Measurements from ENCODE around the gene LDHAL6B.

LDHAL6B gene

DNA sequence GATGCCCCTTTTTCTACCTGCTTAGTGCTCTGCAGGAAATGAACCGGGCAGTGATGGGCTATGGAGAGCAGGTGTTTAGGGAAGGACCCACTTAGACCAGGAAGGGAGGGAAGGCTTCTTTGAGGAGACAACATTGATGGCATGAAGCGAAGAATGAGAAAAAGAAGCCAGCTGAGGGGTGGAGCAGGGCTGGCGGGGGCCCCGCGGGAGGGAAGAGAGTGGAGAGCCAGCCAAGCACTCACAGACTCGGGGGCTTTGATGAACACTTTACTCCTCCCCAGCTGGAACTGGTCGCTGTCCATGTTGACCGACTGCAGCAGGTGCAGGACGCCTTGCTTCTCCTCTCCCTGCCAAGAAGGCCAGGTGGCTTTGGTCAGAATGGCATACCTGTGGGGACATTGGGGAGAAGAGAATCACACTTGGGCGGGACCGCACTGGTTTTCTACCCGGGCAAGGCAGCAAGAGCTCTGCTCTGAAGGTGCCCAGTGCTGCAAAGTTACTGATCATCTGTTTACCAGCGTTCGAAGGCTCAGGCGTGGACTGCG, 28.4 kb upstream of the LDHAL6B start:
- DNase-seq, result no peak

DNA sequence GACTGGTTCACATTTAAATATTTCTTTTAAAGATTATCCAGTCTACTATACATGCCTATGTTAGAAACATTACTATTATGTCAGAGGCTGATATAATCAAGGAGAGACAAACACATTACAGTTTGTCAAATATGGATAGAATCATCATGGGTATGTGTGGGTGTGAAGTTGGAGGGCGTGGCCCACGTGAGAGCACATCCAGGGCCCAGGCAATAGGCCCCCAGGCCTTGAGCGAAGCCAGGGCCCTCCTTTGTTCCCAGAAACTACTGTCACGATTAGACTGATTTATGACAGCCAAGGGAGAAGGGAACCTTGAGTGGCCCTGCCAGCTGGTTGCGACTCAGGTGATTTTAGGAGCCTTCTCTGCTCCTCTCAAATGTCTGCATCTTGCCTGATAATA, 26.9 kb upstream of the LDHAL6B start:
- no peak for DNase-seq

DNA sequence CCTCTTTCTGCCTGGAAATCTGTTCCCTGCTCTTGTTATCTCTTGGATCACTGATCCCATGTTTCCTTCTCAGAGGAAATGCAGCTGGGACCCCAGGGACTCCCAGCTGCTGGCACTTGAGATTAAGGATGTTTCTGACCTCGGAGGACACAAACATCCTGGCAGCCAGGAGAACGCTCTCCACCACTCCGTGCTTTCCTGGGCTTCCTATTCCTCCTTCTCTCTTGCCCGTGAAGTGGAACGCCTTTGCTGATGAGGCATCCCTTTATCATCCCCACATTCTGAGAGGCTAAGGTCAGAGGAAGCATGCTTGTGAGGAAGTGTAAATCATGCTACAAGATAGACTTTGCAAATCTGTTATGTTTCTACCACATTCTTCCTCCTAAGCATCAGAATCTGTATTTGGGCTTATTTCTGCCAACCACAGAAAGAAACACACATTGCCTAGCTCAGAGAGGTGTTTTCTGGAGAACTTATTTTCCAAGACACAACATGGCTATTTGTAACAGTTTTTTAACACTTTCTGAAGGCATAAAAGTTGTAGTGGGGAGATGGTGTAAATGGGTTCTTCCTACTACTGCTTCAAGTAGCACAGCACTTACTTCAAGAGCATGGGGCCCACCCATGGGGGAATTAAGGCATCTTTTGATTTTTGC, 25.6 kb upstream of the LDHAL6B start:
- no peak for DNase-seq

DNA sequence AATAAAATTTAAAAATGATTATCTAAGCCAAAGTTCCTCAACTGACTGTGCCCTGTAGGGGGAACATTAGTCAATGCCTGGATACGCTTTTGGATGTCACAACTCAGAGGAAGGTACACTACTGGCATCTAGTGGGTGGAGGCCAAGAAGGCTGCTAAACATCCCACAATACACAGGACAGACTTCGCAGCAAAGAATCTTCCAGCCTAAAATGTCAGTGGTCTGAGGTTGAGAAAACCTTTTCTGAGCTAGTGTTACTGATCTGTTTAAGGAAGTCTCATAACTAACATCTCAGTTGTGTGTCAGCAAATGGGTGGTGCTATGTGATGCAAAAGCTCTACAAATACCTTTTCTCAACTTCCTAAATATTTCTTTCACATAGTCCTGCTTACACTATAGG, 20.9 kb upstream of the LDHAL6B start:
- no peak for DNase-seq

DNA sequence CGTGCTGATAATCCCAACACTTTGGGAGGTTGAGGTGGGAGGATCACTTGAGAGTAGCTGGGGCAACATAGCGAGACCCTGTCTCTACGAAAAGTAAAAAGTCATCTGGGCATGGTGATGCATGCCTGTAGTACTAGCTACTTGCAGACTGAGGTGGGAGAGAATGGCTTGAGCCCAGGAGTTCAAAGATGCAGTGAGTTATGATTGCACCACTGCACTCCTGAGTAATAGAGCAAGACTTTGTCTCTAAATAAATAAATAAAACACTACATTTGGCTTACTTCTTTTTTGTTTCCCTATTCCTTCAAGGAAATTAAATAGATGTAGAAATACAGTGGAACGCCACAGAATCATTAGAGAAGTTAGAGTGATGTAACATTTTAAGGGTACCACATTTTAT, 20.1 kb upstream of the LDHAL6B start:
- no peak for DNase-seq

DNA sequence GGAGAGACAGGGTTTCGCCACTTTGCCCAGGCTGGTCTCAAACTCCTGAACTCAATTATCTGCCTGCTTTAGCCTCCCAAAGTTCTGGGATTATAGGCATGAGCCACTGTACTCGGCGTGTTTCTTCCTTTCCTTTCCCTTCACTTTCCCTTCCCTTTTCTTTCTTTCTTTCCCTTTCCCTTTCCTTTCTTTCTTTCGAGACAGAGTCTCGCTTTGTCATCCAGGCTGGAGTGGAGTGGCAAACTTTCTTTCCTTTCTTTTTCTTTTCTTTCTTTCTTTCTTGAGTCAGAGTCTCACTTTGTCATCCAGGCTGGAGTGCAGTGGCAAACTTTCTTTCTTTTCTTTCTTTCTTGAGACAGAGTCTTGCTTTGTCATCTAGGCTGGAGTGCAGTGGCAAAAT, 17.4 kb upstream of the LDHAL6B start:
- no peak for DNase-seq

DNA sequence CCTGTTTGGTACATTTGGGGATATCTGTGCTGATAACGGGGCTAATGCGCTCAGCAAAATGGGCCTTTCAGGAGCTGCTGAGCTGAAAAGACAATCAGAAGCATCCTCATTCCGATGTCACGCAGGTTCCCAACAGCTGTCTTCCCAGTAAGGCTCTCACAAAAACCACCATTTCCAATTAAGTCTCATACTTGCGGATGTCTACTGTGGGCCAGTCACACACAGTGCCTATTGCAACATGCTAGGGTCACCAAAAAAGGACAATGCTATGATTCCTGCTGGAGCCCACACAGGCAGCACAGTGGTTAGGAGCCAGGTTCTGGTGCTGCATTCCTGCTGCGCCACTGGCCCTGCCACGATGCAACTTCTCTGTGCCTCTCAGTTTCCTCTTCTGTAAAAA, 16.4 kb upstream of the LDHAL6B start:
- no peak for DNase-seq

DNA sequence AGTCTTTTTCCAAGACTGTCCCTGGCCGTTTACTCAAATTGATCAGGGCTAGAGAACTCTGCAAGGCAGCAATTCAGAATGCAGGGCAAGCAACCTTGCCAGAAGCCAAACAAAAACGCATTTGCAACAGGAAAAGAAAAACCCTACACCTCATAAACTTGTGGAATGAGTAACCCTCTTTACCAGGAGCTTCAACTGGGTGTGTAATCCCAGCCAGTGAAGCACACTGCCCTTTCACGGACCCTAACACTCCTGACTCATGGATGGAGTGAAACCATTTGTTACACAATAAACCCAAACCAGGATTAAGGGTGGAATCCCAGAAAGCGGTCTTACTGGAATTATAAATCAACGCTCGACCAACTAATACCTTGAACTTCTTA, 14.8 kb upstream of the LDHAL6B start:
- DNase-seq, result no peak

DNA sequence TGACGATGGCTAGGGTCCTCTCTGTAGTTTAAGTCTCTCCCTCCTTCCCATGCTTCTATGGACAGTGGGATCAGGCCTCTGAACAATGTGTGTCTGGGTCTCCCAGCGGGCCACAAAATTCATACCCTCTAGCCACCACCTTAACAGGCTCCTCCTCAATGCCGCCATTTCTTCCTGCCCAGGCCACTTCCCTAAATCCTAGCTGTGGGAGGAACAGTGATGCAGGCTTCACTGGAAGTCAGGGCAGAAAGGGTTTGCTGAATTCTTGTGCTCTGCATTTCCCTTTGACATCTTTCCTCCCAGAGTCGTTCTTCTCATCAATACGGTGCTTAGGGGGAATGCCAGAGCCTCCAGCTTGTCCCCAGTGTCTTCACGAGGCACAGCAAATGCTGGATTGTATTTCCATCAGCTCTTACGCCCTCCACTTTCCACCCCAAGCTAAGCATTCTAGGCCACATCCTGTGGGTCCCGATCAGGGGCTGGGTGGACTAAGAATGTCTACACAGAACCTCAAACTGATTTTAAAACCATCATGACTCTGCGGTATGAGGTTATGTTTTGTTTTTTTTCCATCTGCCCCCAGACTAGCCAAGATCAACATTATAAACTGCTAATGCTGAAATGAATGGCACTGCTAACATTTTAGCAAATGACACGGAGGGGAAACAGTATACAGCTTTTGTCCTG, 11.9 kb upstream of the LDHAL6B start:
- DNase-seq, result no peak

DNA sequence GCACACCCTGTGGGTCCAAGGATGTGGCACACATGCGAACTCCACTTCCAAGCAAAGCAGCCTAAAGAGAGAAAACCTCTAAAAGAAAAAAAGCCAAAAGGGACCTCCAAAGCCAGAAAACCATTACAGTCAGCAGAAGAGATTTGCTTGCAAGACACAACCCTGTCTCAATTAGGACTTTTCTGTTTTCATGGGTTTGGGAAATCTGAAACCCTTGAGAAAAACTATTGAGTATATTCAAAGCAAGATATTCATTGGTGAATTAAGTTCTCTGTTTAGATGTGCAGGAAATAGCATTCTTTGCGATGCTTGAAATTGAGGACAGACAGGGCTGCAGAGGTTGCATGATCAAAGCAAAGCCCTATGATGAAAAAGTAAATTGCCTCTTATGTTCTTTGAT, 10.2 kb upstream of the LDHAL6B start:
- DNase-seq, result no peak

DNA sequence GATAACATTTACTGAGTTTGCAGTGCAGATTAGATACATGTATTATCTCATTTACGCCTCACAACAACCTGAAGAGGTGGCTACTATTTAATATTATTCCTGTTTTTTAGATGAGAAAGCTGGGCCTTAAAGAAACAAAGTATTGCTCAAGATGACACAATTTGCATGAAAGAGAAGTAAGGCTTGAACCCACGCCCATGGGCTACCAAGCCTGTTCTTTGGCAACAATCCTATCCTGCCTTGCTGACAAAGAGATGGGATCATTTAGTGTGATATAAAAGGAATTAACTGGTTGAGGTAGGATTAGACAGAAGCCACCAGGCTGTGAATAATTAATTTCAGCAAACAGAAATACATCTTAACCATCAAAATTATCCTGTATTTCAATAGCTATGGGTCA, 9.2 kb upstream of the LDHAL6B start:
- DNase-seq, result no peak

DNA sequence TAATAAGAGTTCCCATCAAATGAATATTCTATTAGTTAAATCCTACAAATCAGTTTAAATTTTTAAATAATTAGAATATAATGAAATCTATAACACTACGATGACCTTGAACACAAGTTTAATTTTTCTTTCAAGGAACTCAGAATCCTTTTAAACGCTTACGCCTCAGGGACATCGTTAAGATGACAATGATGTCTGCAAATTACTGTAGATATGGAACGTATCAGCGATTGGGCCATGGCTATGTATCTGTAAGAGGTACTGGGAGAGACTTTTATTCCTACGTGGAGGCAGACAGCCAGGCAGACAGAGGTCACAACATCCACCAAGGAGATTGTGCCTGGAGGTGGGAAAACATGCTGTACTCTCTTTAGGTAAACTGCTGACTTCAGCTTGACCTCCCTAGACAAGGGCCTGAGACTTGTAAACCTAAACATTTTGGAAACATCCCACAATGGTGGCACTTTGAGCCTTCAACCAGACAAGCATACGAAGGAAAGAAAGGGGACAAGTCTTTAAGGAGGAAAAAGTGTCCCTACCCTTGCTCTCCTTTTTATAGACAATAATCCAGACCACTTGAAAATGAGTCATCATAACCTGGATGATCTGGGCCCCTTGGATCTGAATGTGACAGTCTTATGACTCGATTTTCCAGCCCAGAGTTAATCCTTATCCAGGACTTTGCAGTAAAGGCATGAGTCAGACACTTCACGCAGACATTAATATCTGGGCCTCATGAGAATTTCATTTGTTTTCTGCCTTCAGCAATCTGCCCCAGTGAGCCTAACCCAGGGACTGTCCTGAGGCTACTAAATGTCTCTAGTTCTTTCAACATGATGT, 6.8 kb upstream of the LDHAL6B start:
- DNase-seq, result no peak

DNA sequence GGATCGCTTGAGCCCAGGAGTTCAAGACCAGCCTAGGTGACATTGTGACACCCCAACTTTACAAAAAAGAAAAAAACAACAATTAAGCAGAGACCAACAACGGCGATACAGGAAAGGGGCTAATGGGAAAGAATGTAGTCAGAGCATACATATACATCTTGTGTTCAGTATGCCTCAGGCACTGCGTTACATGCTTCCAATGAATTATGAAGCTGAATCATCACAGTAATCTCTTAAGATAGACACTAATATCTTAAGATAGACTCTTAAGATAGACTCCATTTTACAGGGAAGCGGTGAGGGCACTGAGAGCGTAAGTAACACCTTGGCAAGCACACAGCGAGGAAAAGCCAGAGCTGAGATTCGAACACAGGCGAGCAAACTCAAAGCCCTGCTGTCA, 6.1 kb upstream of the LDHAL6B start:
- no peak for DNase-seq

DNA sequence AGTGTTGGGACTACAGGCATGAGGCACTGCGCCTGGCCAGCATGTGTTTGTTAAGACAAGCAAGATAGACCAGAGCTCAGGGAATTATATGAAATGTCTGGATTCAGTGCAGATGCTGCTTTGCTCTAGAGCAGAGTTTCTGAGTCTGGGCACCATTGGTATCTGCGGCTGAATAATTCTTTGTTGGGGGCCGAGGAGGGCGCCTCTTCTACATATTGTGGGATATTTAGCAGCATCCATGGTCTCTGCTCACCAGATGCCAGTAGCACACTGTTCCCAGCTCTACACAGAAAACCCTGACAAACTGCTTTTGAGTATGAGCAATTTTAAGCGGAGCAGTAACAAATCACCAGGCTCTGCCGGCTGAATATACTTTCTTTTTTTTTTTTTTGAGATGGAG, 3.6 kb upstream of the LDHAL6B start:
- DNase-seq, result no peak

DNA sequence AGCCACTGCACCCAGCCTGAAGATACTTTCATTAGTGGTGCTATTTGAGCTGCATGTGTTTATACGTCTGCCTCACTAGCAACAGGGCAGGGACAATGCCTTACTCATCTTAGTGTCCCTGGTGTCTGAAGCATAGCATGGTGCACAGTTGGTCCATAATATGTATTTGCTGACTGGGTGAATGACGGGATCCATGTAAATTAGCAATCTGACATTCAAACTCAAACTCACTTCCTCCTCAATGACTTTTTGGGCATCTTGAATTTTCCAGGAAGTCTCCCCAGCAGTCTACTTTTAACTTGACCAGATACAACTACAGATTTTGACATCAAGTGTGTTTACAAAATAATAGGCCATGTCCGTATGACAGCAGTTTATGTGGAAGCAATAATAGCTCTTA, 3.0 kb upstream of the LDHAL6B start:
- DNase-seq, result no peak

DNA sequence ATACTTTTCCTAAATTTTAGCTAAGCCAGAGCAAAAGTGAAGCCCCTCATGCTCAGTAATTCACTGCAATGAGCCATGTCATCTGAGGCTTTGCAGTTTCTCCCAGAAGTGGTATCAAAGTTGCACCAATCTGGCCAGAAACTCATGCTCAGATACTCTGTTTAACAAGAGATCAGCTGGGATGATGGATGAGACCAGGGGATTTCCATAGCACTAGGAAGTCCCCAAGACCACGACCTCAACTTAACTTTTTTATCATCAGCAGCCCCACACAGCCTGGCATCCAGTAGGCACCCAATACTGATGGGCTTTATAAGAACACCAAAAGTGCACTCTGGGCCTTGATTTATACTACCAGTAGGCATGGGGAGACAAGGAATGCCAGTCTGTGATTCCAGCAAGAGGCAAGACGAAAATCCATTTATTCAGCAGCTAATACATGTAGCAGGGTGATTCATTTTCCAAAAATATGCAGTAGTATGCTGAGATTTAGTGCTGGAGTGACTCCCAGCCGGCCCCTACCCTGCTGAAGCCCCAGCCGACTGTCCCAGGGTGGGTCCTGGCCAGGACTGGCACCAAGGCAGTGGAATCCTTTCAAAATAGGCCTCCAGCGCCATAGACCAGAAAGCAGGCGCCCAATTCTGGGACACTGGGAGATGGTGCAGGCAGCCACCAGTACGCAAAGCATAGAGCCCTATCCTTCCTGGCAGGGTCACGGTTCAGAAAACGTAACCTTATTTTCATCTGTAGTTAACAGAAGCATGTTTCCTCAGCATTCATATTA, 612 bp upstream of the LDHAL6B start:
- no peak for DNase-seq

DNA sequence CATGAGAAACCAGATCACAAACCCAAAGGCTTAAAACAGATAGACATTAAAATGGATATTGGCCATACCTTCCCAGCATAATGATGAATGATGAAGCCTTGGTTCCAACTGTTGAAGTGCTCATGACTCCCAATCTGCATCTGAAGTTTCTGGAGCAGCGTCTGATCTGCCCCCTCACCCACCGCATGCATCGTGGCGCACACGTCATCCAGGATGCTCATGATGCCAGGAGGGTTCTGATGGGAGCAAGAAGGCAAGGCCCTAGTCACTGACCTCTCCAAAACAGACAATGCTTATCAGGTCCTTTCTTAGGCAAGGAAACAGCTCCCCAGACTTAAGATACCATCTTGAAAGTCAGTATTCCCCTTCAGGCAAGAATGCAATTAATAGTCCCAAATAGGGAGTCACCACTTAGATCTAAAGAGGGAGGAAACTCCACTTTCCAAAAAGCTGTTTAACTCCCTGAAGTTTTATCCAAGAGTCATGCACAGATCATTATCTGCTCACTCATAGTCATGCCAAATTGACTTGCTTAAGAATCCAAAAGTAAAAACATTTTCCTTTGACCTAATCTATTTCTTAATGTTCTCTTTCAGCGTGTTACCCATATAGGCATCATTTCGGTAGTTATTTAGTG, 2.1 kb downstream of the LDHAL6B start:
- DNase-seq, result no peak

DNA sequence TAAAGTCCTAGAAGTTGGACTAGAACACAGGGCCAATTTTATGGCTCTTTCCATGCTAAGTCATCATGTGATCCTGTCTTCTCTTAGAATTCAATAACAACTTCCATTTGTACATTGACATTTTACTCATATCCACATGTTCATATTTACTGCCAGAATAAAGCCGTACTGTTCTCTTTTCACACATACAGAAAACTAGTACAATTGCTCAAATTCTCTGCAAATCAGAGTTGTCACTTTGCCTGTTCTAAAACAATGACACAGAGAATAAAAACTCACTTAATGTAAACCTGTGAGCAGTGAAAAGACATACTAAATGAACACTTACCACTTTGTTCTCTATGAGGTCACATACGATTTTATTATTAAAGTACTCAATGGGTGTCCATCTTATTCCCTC, 3.5 kb downstream of the LDHAL6B start:
- DNase-seq, result no peak

DNA sequence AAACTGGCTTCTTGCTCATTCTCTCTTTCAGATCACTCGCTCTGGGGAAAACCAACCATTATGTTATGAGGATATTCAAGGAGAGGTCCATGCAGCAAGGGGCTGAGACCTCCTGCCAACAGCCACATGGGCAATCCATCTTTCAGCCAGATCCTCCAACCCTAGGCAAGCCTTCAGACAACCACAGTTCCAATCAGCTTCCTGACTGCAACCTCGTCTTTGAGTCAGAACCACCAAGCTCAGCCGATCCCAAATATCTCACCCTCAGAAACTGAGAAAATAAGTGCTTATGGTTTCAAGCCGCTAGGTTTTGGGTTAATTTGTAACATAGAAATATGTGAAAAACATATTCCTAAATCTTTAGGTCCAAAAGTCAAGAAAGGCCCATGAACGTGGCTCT, 10.3 kb downstream of the LDHAL6B start:
- no peak for DNase-seq

DNA sequence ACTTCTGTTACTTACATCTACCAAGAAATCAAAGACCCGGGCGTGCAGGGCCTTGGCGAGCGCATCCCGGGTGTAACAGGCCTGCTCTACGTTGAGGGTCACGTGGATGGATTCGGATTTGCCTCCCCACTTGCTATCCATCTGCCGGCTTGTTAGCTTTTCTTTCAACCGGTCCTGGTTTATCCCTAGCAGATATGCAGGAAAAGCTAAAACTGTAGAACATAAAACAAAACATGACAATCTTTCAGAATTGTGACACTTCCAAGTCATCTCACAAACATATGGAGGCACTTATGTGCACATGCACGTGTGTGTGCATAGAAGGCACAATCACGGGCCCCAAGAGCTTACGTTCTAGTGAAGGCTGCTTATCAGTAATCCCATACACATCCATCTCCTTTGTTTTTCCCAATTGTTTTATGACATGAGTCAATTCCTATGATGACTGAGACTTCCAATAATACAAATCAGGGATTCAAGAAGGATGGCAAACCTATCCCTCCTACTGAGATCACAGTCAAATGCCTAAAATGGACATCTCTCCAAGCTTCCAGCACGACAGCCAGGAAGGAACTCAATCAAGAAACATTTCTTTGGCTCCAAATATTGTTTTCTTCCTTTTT, 11.3 kb downstream of the LDHAL6B start:
- DNase-seq, result no peak

DNA sequence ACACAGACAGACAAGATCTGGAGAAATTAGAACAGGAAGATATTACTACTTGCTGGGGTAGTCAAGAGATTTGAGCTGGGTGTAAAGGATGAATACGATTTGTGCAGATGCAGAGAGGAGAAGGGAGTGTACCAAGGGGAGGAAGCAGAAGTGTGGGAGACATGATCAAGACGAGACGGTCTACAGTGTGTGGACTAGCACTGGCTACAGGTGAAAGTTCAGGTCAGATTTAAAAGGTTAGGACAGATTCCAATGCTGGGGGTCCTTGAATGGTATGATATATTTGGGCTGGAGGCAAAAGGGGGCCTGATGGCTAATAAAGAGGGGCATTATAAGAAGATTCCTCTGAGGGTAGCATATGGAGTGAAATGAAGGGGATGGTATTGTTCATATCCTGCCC, 12.1 kb downstream of the LDHAL6B start:
- no peak for DNase-seq

Measured in NCI-H1105 treated with DMSO at 0.1 percent for 48 hours (cell line).